Ishikawa (cell line): ENCODE measurements around the gene SLC13A5.

Experiments used
- EGR1 ChIP-seq: IDR thresholded peaks from 2 replicates; pipeline ENCODE4 v1.6.1; 2012
- EP300 ChIP-seq: IDR thresholded peaks from 2 replicates; pipeline ENCODE4 v1.6.1; 2012; ENCODE audit warnings: borderline replicate concordance
- MAX ChIP-seq: IDR thresholded peaks from 2 replicates; pipeline ENCODE4 v1.6.1; 2012
- RAD21 ChIP-seq: IDR thresholded peaks from 2 replicates; pipeline ENCODE4 v1.6.1; 2012; ENCODE audit warnings: low read depth
- REST ChIP-seq: IDR thresholded peaks from 2 replicates; pipeline ENCODE4 v1.6.1; 2012; ENCODE audit warnings: low read depth, mild to moderate bottlenecking
- TAF1 ChIP-seq: IDR thresholded peaks from 2 replicates; pipeline ENCODE4 v1.6.1; 2012; ENCODE audit warnings: low read depth, mild to moderate bottlenecking
- TEAD4 ChIP-seq: IDR thresholded peaks from 2 replicates; pipeline ENCODE4 v1.6.1; 2012
- YY1 ChIP-seq: IDR thresholded peaks from 2 replicates; pipeline ENCODE4 v1.6.1; 2012; ENCODE audit warnings: low read depth
- ZBTB7A ChIP-seq: IDR thresholded peaks from 2 replicates; pipeline ENCODE4 v1.6.1; 2012; ENCODE audit warnings: low read depth

- no peak for TF ChIP-seq MAX
- TF ChIP-seq EP300 = no peak
- TF ChIP-seq ZBTB7A = no peak
- TF ChIP-seq RAD21 = no peak
- no peak for TF ChIP-seq EGR1
- TF ChIP-seq TAF1 = no peak
- no peak for TF ChIP-seq REST
- TF ChIP-seq YY1 = no peak
- no peak for TF ChIP-seq TEAD4
Measured at GRCh38 chr17:6681671-6682070, 31.5 kb downstream of the SLC13A5 start.
